GM20431 (cell line): ENCODE results near the gene LIMA1.

ENCODE experiments used
- in situ Hi-C: fragments of 300-500 bp; cut with MseI, MboI; formaldehyde crosslinking; loops from one replicate; pipeline ENCODE4 v1.15.0; 2020; ENCODE audit warnings: low sequenced_read_pairs; ENCODE audit not compliant: unreplicated experiment

Gene LIMA1

DNA sequence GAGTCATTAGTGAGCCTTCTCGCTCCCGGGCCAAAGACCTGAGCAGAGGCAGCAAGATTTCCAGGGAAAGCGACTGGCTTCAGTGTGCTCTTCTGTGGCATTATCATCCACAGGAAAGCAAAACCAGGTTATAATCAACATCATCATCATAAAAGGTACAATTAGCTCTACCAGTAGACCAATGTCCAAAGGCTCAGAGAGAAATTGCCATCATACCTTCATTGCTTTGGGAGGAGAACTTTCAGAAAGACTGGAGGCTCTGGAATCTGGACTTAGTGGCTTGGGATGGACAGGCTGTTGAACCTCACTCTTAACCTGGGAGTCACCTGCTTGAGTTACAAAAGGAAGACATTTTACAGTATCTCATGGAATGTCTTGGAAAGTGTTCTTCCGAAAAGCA lies 91.1 kb downstream of the LIMA1 start:
- in situ Hi-C loops = no loop called here

- in situ Hi-C loops = no loop called here
Observed at GRCh38 chr12:50190859-50191258, 92.5 kb downstream of the LIMA1 start.

GRCh38 chr12:50188875-50189575 lies 94.3 kb downstream of the LIMA1 start:
- in situ Hi-C loops = no loop called here

GRCh38 chr12:50188241-50188781 lies 95.0 kb downstream of the LIMA1 start:
- in situ Hi-C loops = no loop called here

GRCh38 chr12:50187084-50187900 lies 96.0 kb downstream of the LIMA1 start:
- in situ Hi-C loops = no loop called here

DNA sequence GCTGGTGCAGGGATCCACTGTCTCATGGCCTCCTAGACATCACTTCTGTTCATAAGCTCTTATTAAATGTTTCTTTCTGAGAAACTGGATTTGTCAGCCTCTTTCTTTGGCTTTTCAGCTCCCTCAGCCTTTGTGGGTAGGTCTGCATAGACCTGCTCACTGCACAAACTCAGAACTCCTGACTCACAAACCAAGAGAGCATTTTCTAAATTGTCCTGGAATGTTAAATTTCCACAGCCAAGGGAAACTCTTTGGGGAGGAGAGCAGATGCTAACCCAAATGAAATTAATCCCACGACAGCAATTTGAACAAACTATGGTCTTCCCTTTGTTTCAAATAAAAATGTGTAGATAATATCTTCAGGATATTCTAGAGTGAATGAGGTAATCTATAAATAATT lies 96.6 kb downstream of the LIMA1 start:
- in situ Hi-C loops = no loop called here

DNA sequence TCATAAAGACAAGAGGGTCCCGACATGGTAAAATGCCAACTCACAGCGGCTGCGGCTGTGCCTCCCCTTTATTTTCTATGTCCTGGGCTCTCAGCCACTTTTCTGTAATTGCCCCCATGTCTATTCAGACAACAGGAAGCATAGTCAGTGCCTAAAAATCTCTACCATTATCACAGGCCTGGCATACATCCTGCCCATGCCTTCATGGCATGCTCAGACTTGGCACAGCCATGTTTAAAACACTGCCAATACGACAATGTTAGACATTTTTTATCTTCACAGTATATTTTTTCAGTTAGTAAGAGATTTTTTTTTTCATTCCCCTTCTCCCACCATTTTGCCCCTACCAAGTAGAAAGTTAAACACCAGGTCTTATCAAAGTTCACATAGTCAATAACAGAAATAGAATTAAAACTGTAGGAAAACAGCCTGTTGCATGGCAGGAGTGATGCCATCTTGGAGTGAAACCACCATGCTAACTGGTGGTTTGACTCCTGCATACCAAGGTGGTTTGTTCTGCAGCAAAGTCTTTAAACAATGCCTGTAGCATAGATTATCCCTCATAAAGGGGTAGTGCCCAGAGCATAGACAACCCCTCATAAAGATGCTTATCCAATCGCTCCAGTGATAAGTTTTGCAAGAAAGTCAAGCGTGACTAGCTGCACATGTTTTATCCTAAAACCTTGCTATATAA lies 97.2 kb downstream of the LIMA1 start:
- in situ Hi-C loops = no loop called here

GRCh38 chr12:50185301-50185895 lies 97.9 kb downstream of the LIMA1 start:
- in situ Hi-C loops = no loop called here

DNA sequence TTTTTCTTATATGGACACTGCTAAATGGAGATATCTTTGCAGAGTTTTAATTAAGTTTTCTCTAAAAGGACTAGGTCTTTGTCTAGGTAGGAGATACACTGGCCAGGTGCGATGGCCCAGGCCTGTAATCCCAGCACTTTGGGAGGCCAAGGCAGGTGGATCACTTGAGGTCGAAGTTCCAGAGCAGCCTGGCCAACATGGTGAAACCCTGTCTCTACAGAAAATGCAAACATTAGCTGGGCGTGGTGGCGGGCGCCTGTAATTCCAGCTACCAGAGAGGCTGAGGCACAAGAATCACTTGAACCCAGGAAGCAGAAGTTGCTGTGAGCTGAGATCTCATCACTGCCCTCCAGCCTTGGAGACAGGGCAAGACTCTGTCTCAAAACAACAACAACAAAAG lies 99.1 kb downstream of the LIMA1 start:
- in situ Hi-C loops = no loop called here

DNA sequence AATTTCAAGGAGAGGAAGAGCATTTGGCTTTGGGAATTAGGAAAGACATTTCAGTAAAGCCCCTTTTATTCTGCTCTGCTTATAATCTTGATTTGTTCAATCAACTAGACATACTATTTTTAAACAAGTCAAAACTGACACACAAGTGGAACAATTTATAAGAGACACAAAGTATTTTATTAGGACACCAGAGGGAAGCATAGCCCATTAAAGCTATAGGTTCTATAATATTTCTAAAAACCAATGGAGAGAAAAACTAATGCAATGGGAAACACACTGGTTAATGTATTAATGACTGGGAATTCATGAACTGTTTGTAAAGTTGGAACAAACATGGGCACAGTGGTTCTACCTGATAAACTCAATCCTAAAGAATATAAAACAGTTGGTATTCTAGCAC lies 100.9 kb downstream of the LIMA1 start:
- in situ Hi-C loops = no loop called here

- in situ Hi-C loops = no loop called here
Observed at GRCh38 chr12:50181691-50182090, 101.6 kb downstream of the LIMA1 start.

DNA sequence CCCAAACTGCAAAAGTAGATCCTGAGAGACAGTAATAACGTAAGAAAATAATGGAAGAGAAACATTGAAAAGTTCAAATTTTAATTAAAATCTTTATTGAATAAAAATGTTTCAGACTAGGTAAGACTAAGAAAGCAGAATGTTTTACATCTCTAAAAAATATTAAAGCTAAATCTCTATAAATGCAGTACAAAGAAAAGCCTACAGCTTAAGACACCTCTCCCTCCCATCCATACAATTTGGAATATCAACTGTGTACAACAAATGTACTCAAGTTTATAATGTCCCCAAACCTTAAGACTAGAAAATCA lies 107.6 kb downstream of the LIMA1 start:
- in situ Hi-C loops = loop anchor here (10.0 kb wide), 1 partner anchor 91 kb away; the partner anchor contains the start of gene SMARCD1

GRCh38 chr12:50174971-50175715 lies 108.2 kb downstream of the LIMA1 start:
- in situ Hi-C loops = loop anchor here (10.0 kb wide), 1 partner anchor 90 kb away; the partner anchor contains the start of gene SMARCD1

DNA sequence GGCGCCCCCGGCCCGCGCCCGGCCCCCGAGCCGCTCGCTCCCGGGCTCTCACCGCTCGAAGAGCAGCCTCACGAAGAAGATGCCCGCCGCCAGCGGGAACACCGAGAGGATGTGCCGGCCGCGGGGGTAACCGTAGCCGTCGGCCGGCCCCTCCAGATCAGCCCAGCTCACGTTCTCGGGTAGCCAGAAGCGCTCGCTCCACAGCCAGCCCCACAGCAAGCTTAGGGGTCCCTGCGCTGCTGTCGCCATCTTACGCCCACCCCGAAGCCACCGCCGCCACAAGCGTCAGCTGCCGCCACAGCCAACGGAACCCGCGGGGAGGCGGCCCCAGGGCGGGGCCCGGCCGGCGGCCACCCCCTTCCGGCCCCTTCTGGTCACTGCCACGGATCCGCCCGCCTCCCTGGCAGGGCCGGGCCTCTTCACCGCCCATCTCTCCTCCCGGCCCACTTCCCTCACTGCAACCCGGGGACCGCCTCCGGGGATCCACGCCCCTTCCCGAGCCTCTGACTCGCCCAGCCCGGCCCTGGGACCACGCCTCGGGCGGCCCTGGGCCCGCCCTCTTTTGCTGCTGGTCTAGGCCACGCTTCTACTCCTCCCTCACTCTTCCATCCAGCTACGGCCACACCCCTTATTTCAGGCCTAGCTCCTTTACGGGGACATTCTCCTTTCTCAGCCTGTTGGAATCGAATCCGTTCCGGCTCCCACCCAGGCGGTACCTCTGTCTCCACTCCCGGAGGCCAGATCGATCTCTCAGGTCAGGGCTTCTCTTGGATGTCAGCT lies 116.1 kb downstream of the LIMA1 start, which contains the start of gene CERS5:
Gene CERS5, minus strand, starts transcription at position 321 of the 780 bp plus-strand sequence. Its CDS starts 72 bp downstream, at position 249.
- in situ Hi-C loops = no loop called here

- in situ Hi-C loops = no loop called here
Observed at GRCh38 chr12:50166799-50167048, 116.6 kb downstream of the LIMA1 start.

DNA sequence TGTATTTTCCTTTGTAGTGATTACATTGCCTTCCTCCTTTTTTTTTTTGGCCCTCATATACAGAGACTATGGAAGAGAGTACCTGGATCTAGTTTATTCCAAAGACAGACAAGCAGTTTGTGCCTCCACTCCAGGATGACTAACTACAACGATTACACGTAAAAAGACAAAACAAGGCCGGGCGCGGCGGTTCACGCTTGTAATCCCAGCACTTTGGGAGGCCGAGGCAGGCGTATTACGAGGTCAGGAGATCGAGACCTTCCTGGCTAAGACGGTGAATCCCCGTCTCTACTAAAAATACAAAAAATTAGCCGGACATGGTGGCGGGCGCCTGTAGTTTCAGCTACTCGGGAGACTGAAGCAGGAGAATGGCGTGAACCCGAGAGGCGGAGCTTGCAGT lies 118.4 kb downstream of the LIMA1 start:
- in situ Hi-C loops = no loop called here

- in situ Hi-C loops = no loop called here
Observed at GRCh38 chr12:50162230-50162629, 121.1 kb downstream of the LIMA1 start.

- in situ Hi-C loops = no loop called here
Observed at GRCh38 chr12:50160643-50161042, 122.7 kb downstream of the LIMA1 start.

DNA sequence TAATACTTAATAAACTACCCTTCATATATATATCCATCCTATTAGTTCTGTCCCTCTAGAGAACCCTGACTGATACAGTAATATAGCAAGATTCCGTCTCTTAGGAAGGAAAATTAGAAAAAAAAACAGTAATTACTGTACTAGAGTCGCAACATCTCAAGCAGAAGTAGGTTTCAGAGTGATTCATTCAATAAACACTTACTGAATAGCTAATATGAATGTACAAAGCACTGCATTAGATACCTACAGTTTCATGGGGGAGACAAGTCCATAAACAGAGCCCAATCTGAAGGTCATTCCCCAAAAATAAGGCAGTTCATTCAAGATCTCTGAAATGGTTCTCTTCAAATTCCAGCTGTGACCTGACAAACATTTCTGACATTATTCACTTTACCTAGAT lies 126.1 kb downstream of the LIMA1 start:
- in situ Hi-C loops = no loop called here
